ENCODE data around the gene GPR108.

GPR108 gene

DNA sequence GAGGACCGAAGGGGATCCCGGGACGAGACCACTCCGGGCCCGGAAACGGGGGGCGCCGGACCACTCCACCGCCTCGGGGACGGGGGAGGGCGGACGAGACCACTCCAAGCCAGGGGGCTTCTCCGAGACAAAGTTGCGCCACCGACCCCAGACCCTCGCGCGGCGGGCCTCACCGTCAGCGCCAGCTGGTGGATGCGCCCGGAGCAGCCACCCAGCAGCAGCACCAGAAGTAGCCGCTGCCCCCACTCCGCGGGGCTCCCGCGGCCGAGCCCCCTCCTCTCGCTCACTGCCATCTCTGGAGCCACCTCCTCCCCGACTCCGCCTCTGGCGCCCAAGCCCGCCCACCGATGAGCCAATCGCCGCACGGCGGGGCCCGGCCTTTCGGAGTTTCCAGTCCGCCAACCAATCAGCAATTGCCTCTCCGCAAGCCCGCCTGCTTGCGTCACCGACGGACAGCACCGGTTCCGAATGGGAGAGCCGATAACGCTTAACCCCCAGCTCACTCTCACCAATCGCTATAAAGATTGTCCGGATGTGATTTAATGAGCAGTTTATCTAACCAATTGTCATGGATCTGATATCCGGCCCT is at the start of gene GPR108:
Gene GPR108, minus strand, starts transcription at position 297 of the 589 bp plus-strand sequence. Its CDS starts 4 bp downstream, at position 293.
- TF ChIP-seq, protein P1, sequence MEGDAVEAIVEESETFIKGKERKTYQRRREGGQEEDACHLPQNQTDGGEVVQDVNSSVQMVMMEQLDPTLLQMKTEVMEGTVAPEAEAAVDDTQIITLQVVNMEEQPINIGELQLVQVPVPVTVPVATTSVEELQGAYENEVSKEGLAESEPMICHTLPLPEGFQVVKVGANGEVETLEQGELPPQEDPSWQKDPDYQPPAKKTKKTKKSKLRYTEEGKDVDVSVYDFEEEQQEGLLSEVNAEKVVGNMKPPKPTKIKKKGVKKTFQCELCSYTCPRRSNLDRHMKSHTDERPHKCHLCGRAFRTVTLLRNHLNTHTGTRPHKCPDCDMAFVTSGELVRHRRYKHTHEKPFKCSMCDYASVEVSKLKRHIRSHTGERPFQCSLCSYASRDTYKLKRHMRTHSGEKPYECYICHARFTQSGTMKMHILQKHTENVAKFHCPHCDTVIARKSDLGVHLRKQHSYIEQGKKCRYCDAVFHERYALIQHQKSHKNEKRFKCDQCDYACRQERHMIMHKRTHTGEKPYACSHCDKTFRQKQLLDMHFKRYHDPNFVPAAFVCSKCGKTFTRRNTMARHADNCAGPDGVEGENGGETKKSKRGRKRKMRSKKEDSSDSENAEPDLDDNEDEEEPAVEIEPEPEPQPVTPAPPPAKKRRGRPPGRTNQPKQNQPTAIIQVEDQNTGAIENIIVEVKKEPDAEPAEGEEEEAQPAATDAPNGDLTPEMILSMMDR (IDR thresholded peaks at IDR 0.05), result no peak

DNA sequence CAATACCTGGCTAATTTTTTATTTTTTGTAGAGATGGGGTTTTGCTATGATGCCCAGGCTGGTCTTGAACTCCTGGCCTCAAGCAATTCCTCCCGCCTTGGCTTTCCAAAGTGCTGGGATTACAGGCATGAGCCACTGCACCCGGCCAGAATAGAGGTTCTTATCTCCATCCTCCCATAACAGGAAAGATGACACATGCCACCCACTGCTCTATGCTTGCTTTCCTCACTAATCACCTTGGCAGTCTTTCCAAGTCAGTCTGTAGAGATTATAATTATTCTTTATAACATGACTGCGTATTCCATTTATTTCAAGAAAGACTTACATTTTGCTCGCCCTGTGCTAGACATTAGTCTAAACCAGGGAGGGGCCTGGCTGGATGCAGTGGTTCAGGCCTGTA is 41.8 kb upstream of the GPR108 start:
- TF ChIP-seq, protein P1 (IDR thresholded peaks at IDR 0.05), result no peak

DNA sequence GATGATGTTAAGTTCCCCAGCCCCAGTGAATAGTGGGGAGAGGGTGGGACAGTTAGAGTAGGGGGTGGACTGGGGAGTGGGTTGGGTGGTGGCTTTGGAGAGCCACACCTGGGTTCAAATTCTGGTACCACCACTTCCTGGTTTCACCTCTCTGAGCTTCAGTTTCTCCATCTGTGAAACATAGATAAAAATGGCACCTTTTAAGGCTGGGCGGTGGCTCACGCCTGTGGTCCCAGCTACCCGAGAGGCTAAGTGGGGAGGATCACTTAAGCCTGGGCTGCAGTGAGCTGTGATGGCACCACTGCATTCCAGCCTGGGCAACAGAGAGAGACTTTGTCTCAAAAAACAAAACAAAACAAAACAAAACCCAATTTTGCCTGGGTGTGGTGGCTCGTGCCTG is 41.0 kb upstream of the GPR108 start:
- TF ChIP-seq, protein P1 (IDR thresholded peaks at IDR 0.05), result no peak

DNA sequence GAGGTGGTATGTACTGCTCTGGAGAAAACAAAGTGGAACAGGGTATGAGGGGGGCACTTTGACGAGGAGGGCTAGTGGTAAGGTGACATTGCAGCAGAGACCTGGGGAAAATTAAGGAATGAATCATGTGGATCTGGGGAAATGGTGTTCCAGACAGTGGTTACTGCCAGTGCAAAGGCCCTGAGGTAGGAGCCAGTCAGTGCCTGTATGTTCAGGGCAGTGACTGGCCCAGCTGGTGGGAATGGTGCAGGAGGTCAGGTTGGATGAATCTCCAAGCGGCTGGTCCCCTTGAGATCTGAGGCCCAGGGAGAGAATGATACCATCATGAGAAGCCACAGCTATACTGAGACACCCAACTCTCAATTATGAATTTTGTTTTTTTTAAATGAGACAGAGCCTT is 40.1 kb upstream of the GPR108 start:
- TF ChIP-seq, protein P1 (IDR thresholded peaks at IDR 0.05), result no peak

DNA sequence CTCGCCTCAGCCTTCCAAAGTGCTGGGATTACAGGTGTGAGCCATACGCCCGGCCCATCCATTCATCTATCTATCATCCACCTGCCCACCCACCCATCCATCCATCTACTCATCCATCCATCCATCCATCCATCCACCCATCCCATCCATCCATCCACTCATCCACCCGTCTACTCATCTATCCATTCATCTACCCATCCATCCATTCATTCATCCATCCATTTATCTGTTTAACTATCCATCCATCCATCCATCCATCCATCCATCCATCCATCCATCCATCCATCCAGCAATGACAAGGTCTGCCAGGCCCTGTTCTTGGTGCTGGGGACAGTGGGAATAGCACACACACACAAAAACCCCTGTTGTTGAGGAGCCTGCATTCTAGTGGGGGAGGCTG is 39.6 kb upstream of the GPR108 start:
- TF ChIP-seq, protein P1 (IDR thresholded peaks at IDR 0.05), result no peak

DNA sequence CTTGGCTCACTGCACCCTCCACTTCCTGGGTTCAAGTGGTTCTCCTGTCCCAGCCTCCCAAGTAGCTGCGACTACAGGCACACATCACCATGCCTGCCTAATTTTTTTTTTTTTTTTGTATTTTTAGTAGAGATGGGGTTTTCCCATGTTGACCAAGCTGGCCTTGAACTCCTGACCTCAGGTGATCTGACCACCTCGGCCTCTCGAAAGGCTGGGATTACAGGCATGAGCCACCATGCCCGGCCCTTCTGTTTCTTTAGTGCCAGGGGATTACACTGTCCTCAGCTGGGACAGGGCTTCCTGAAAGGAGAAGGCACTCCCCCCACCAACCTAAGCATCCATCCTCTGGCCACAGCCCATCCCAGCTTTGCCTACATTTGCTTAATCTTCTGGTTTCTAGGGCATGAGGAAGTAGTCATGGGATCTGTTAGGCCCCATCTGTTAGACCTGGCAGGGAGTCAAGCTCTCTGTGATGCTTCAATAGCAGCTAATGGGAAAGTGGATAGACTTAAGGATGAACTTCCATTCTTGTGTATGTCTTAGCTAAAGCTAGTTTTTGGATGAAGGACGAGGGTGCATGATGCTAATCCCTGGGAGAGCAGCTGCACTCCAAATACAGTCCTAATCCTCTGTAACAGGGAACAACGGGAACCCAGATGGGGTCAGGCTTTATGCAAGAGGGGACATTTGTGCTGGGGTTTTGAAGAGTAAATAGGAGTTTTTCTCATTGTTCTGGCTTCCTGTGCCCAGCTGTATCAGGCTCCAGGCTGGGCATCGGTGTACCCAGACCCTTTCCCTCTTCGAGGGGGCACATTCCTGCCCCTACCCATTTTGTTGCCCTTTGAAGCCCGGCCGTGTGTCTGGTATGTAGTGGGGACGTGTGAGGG is 37.7 kb upstream of the GPR108 start:
- TF ChIP-seq, protein P1 (IDR thresholded peaks at IDR 0.05), result no peak

DNA sequence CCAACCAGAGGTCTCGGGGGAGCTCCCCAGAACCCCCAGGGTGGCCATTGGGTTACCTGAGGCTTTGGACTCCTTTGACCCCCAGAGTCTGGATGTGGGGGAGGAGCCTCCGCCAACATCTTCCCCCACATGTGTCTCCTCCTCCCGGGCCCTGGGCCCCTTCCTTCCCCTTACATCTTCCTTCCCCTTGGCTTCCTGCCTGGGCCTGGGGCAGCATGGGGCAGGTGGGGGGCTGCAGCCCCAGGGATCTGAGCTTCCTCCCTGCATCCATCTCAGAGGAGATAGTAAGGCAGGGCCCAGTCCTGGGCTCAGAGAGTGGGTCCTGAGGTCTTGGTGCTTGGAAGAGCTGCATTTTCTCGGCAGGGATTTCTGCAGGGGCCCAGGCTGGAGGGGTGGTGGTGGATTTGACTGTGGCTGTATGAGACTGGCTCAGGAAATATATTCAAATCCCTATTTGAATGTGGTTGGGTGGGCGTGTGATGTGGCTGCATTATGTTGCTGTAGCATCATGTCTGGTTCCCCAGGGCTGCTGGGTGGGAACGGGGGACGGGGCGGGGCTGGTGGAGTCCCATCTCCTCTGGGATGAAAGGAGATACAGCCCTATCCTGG is 36.0 kb upstream of the GPR108 start:
- TF ChIP-seq, protein P1 (IDR thresholded peaks at IDR 0.05), result no peak
